ENCODE data around the gene KPNA3. TPM values are rescaled to one million over a fixed set of nuclear protein-coding genes. Genes with fewer than 3 reads are reported as not detected.

Gene KPNA3
- total RNA-seq, 1 donor from 2014 or later, result 32.2 TPM

GRCh38 chr13:49784886-49785570, 7.5 kb downstream of the KPNA3 start:
- H3K36me3 ChIP-seq (ENCODE audit: control insufficient read depth, insufficient read depth, low read length), result no peaks in the 10 kb centered on the region
- no peaks in the 10 kb centered on the region for H3K27me3 ChIP-seq (ENCODE audit: control insufficient read depth, insufficient read depth, low read length)
- no peak overlapping the region for H3K4me3 ChIP-seq (ENCODE audit: low read depth, low read length)
- TF ChIP-seq, protein P1, sequence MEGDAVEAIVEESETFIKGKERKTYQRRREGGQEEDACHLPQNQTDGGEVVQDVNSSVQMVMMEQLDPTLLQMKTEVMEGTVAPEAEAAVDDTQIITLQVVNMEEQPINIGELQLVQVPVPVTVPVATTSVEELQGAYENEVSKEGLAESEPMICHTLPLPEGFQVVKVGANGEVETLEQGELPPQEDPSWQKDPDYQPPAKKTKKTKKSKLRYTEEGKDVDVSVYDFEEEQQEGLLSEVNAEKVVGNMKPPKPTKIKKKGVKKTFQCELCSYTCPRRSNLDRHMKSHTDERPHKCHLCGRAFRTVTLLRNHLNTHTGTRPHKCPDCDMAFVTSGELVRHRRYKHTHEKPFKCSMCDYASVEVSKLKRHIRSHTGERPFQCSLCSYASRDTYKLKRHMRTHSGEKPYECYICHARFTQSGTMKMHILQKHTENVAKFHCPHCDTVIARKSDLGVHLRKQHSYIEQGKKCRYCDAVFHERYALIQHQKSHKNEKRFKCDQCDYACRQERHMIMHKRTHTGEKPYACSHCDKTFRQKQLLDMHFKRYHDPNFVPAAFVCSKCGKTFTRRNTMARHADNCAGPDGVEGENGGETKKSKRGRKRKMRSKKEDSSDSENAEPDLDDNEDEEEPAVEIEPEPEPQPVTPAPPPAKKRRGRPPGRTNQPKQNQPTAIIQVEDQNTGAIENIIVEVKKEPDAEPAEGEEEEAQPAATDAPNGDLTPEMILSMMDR (IDR thresholded peaks at IDR 0.05; ENCODE audit: insufficient read depth, low read length, poor library complexity, severe bottlenecking), result no peak
- DNase-seq (ENCODE audit: low read depth), result no peak

DNA sequence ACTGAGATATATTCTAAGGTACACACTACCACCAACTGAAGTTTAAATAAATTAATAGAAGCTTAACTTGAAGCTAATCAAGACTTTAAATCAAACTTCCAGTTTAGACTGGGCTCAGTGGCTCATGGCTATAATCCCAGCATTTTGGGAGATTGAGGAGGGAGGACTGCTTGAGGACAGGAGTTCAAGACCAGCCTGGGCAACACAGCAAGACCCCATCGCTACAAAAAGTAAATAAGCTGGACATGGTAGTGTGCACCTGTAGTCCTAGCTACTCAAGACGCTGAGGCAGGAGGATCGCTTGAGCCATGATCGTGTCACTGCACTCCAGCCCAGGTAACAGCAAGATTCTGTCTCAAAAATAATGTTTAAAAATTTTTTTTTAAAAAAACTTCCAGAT, 8.6 kb downstream of the KPNA3 start:
- no peak for DNase-seq (ENCODE audit: low read depth)
- Histone ChIP-seq H3K27me3 (ENCODE audit: control insufficient read depth, insufficient read depth, low read length) (no peaks in the 10 kb centered on the region), H3K4me3 (ENCODE audit: low read depth, low read length) (no peak overlapping the region), H3K36me3 (ENCODE audit: control insufficient read depth, insufficient read depth, low read length) (no peaks in the 10 kb centered on the region)
- TF ChIP-seq, protein P1 (IDR thresholded peaks at IDR 0.05; ENCODE audit: insufficient read depth, low read length, poor library complexity, severe bottlenecking), result no peak

DNA sequence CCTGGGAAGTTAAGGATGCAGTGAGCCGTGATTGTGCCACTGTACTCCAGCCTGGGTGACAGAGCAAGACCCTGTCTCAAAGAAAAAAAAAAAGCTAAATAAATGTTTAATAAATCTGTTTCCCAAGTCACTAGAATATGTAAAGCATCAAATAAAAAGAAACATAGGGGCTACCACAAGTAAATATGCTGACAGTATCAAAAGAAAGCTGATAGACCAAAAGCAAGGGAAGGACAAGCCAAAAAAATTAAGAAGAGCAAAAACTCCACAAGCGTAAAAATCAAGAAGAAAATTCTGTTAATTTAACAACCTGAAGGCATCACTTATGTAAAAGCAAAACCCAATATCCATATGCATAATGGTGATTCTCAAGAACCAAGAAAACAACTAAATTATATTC, 9.7 kb downstream of the KPNA3 start:
- DNase-seq (ENCODE audit: low read depth), result no peak
- Histone ChIP-seq H3K36me3 (ENCODE audit: control insufficient read depth, insufficient read depth, low read length) (no peaks in the 10 kb centered on the region), H3K27me3 (ENCODE audit: control insufficient read depth, insufficient read depth, low read length) (no peaks in the 10 kb centered on the region), H3K4me3 (ENCODE audit: low read depth, low read length) (no peak overlapping the region)
- TF ChIP-seq, protein P1 (IDR thresholded peaks at IDR 0.05; ENCODE audit: insufficient read depth, low read length, poor library complexity, severe bottlenecking), result no peak

DNA sequence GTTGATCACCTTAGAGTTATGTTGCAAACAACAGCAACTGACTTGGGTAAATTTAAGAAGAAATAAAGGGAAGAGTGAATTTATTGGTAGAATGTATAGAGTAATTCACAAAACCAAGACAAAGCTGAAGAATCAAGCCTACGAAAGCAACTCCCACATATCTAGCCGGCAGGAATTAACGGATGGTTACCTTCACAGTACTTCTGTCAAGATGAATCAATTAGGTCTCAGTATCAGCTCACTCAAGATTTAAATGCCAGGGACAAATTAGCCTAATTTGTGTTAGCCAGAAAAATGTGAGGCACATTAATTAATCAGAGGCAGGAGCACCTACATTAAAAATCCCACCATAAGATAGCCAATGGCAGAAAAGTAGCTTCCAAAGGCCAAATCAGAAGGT, 10.7 kb downstream of the KPNA3 start:
- H3K36me3 ChIP-seq (ENCODE audit: control insufficient read depth, insufficient read depth, low read length), result no peaks in the 10 kb centered on the region
- no peak for DNase-seq (ENCODE audit: low read depth)
- TF ChIP-seq, protein P1 (IDR thresholded peaks at IDR 0.05; ENCODE audit: insufficient read depth, low read length, poor library complexity, severe bottlenecking), result no peak
- no peaks in the 10 kb centered on the region for H3K27me3 ChIP-seq (ENCODE audit: control insufficient read depth, insufficient read depth, low read length)
- no peak overlapping the region for H3K4me3 ChIP-seq (ENCODE audit: low read depth, low read length)

DNA sequence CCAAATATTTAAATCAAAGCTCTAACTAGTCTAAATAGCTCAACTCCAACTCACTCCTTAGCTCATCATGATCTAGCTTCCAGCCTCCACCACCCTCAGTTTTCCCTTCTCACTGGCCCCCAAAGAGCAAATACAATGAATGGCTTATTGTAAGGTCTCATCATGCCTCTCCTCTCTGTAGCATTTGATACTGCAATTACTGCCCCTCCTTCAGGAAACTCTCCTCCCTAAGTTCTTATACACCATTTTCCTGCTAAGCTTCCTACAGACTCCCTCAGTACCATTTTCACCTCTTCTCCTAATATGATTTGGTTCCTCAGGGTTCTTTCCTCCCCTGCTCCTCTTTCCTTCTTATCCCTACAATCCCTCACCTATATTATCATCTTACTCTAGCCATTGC, 12.8 kb downstream of the KPNA3 start:
- Histone ChIP-seq H3K4me3 (ENCODE audit: low read depth, low read length) (no peak overlapping the region), H3K36me3 (ENCODE audit: control insufficient read depth, insufficient read depth, low read length) (no peaks in the 10 kb centered on the region), H3K27me3 (ENCODE audit: control insufficient read depth, insufficient read depth, low read length) (no peaks in the 10 kb centered on the region)
- no peak for DNase-seq (ENCODE audit: low read depth)
- TF ChIP-seq, protein P1 (IDR thresholded peaks at IDR 0.05; ENCODE audit: insufficient read depth, low read length, poor library complexity, severe bottlenecking), result no peak

Data from kidney epithelial cell (primary cell).